H1 (cell line): Measurements from ENCODE around the gene ZNRF3.

Experiments
- CBX8 ChIP-seq: fragments of 300-800, 300-1000 bp; sonication (generic); IDR thresholded peaks from 2 replicates; pipeline ENCODE4 v1.7.1; 2016; ENCODE audit warnings: low read depth, low read length, borderline replicate concordance
- JUN ChIP-seq: IDR thresholded peaks from 2 replicates; pipeline ENCODE4 v1.6.1; 2011; ENCODE audit warnings: low read depth, mild to moderate bottlenecking, improper control_type of control experiment, low read length
- RAD21 ChIP-seq, 2 experiments: IDR thresholded peaks in 1 of 2; conservative IDR thresholded peaks in 1 of 2; 2 replicates each; pipeline ENCODE4 v1.6.1; 2011; ENCODE audit warnings: low read depth in 2 of 2, low read length in 2 of 2, improper control_type of control experiment in 1 of 2, inconsistent platforms in 1 of 2, mild to moderate bottlenecking in 1 of 2, moderate library complexity in 1 of 2
- SP1 ChIP-seq: IDR thresholded peaks from 2 replicates; pipeline ENCODE4 v1.6.1; 2011; ENCODE audit warnings: low read depth, low read length
- SRF ChIP-seq: IDR thresholded peaks from 2 replicates; pipeline ENCODE4 v1.6.1; 2011; ENCODE audit warnings: mild to moderate bottlenecking, low read depth, low read length, moderate library complexity
- TF ChIP-seq, protein P1 (sequence below), 3 experiments: IDR thresholded peaks; 1 replicate in 2 of 3; 2 replicates in 1 of 3; pipeline versions ENCODE4 v1.5.1 to v1.6.1; 2011; ENCODE audit warnings: low read length in 3 of 3, mild to moderate bottlenecking in 3 of 3, inconsistent platforms in 2 of 3, low read depth in 1 of 3, moderate library complexity in 1 of 3; ENCODE audit not compliant: insufficient read depth in 1 of 3; ENCODE audit errors: control extremely low read depth in 1 of 3

DNA sequence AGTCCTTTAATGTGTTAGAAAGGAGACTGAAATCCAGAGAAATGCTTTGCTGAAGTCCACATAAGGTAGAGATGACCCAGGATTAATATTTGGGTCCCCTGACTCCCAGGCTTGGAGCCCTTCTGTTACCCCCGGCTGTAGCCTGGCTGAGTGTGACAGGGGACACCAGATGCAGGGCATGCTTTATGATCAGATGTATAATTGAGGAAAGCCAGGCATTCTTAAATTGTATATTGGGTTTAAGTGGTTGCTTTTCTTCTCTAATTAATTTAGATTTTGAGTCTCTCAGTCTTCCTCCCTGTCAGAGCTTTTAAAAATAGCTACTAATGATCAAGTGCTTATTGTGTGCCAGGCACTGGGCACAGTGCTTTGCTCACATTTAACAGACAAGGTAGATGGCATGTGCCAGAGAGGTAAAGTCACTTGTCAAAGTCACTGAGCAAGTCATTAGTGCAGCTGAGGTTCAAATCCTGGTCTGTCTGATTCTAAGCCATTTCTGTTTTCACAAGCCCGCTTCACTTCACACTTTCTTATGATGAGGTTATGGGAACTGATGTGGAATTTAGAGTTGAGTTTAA lies 7.9 kb downstream of the ZNRF3 start:
- TF ChIP-seq SRF (no peak), JUN (no peak), CBX8 (no peak), SP1 (no peak), RAD21 (IDR thresholded peaks at IDR 0.05 in 1 of 2, conservative IDR thresholded peaks at IDR 0.05 in 1 of 2; ENCODE audit: low read depth in 2 of 2, low read length in 2 of 2) (no peak)
- TF ChIP-seq, protein P1, sequence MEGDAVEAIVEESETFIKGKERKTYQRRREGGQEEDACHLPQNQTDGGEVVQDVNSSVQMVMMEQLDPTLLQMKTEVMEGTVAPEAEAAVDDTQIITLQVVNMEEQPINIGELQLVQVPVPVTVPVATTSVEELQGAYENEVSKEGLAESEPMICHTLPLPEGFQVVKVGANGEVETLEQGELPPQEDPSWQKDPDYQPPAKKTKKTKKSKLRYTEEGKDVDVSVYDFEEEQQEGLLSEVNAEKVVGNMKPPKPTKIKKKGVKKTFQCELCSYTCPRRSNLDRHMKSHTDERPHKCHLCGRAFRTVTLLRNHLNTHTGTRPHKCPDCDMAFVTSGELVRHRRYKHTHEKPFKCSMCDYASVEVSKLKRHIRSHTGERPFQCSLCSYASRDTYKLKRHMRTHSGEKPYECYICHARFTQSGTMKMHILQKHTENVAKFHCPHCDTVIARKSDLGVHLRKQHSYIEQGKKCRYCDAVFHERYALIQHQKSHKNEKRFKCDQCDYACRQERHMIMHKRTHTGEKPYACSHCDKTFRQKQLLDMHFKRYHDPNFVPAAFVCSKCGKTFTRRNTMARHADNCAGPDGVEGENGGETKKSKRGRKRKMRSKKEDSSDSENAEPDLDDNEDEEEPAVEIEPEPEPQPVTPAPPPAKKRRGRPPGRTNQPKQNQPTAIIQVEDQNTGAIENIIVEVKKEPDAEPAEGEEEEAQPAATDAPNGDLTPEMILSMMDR (IDR thresholded peaks at IDR 0.05; ENCODE audit: control extremely low read depth in 1 of 3, insufficient read depth in 1 of 3, low read depth in 1 of 3, low read length in 3 of 3): no peak
